Fibroblast of the aortic adventitia (primary cell): ENCODE measurements around the gene NUP107. TPM values are rescaled to one million over a fixed set of nuclear protein-coding genes. Genes with fewer than 3 reads are reported as not detected.

ENCODE experiments used
- DNase-seq: peaks from one replicate; pipeline ENCODE4 v3.0.0-alpha.2; 2010; ENCODE audit warnings: low read depth
- H3K4me3 ChIP-seq: 2 replicates; pipeline ENCODE4 v1.5.1; 2011; ENCODE audit warnings: low read depth, mild to moderate bottlenecking, control low read depth, low read length, moderate library complexity
- total RNA-seq: library from RNA; depleted of rRNA; stranded (reverse); fragments of >200 nt; gene quantifications from 2 replicates; pipeline ENCODE4 v1.2.3, GENCODE V29; 2012; ENCODE audit warnings: low replicate concordance
- TF ChIP-seq, protein P1 (sequence below): IDR thresholded peaks from 2 replicates; pipeline ENCODE4 v1.5.1; 2011; ENCODE audit warnings: mild to moderate bottlenecking, low read length, control low read depth, inconsistent platforms; ENCODE audit not compliant: insufficient read depth

NUP107 gene
- total RNA-seq, 1 donor: 83.7 TPM

DNA sequence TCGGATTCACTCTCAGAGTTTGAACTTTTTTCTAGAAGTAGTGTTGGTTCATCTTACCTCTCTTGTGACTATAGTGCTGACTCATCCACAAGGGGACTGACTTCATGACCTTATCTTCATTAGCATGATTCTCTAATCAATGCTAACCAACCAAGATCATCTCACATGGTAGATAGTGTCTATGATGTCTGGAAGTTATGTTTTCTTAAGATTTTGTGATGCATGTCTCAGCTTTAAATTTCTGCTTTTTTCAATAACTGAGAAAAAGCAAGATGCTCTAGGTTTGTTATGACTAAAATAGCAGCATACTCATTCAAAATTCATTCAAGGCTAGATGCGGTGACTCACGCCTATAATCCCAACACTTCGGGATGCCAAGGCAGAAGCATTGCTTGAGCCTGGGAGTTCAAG is 46.9 kb downstream of the NUP107 start:
- H3K4me3 ChIP-seq: no peak overlapping the region
- TF ChIP-seq, protein P1, sequence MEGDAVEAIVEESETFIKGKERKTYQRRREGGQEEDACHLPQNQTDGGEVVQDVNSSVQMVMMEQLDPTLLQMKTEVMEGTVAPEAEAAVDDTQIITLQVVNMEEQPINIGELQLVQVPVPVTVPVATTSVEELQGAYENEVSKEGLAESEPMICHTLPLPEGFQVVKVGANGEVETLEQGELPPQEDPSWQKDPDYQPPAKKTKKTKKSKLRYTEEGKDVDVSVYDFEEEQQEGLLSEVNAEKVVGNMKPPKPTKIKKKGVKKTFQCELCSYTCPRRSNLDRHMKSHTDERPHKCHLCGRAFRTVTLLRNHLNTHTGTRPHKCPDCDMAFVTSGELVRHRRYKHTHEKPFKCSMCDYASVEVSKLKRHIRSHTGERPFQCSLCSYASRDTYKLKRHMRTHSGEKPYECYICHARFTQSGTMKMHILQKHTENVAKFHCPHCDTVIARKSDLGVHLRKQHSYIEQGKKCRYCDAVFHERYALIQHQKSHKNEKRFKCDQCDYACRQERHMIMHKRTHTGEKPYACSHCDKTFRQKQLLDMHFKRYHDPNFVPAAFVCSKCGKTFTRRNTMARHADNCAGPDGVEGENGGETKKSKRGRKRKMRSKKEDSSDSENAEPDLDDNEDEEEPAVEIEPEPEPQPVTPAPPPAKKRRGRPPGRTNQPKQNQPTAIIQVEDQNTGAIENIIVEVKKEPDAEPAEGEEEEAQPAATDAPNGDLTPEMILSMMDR: no peak
- peak; percentile 71 for DNase-seq

DNA sequence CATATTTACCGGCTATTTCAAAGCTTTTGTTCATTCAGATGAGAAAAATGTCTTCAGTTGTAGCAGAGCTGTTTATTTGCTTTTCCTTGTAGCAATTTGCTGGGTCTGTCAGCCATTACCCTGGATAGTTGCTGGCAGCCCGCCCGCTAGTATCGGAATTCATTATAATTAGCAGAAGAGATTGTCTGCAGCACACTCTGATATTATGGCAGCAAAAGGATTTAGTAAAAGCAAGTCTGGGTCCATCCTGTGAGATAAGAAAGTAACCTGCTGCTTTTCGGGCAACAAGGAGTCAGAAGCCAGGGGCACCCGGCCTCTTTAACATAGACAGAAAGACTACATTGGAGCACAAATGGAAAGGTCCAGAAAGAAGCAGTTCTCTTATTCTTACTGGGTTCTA is 53.1 kb downstream of the NUP107 start:
- no peak for DNase-seq
- TF ChIP-seq, protein P1: no peak
- no peak overlapping the region for H3K4me3 ChIP-seq

DNA sequence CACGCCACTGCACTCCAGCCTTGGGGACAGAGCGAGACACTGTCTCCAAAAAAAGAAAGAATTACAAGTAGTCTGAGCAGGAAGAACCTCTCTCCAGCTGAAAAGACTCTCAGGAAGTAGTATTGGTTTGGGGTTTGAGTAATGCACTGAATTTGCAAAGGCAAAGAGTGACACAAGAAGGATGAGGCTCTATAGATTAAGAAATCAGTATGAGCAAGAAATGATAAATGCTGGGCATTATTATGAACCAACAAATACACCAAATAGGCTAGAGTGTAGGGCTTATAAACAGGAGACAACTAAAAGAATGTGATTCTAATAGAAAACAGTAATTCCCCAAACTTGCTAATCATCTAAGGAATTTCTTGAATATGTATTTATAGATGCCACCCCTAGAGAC is 56.6 kb downstream of the NUP107 start:
- H3K4me3 ChIP-seq: no peak overlapping the region
- DNase-seq: no peak
- TF ChIP-seq, protein P1: no peak

DNA sequence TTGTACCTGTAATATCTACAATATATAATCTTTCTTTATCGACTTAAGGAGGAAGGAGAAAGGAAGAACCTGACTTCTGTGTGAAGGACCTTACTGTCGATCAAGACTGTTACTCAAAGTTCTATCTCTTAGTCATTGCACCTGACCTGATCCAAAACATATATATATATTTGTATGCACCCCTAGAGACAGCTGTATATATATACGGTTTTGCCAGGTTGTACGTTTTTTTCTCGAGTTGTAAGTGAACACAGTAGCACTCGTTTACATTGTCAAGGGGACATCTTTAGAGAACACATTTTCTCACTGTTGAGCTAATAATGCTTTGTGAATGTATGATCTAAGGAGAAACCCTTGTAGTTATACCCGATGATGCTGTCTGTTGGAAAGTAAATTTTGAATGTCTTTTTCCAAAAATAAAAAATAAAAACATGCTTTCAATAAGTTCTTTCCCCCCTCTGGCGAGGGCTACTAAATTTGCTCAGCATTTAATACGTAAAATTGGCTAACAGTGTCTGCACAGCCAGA is 58.7 kb downstream of the NUP107 start:
- peak overlapping the region; percentile 90 for H3K4me3 ChIP-seq
- no peak for DNase-seq
- TF ChIP-seq, protein P1: no peak

DNA sequence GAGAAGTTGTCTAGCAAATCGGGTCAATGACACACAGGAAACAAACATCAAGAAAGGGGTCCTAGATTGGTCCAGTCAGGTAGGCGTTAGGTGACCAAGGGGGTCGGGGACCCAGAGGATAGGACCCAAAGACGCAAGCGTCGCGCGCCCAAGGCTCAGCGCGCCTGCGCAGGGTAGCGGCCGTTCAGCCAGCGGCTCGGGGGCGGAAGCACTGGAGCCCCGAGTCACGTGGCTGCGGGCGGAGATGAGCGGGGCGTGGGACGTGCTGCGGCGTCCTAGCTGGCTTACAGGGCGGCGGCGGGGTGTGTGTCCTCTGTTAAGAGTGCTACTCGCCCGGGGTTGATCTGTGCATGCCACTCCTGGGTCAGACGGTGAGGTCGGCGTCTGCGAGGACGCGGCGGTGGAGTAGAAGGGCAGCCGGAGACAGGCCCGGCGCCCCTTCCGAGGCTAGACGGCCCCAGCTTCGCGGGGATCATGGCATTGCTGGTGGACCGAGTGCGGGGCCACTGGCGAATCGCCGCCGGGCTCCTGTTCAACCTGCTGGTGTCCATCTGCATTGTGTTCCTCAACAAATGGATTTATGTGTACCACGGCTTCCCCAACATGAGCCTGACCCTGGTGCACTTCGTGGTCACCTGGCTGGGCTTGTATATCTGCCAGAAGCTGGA is 59.3 kb downstream of the NUP107 start, which contains the start of gene SLC35E3:
SLC35E3 (plus strand) TSS at position 273 of the 668 bp plus-strand sequence; CDS start at position 475, 202 bp downstream.
- DNase-seq: peak; percentile 76
- H3K4me3 ChIP-seq: peak within 1 kb of the TSS; percentile 90
- TF ChIP-seq, protein P1: no peak

DNA sequence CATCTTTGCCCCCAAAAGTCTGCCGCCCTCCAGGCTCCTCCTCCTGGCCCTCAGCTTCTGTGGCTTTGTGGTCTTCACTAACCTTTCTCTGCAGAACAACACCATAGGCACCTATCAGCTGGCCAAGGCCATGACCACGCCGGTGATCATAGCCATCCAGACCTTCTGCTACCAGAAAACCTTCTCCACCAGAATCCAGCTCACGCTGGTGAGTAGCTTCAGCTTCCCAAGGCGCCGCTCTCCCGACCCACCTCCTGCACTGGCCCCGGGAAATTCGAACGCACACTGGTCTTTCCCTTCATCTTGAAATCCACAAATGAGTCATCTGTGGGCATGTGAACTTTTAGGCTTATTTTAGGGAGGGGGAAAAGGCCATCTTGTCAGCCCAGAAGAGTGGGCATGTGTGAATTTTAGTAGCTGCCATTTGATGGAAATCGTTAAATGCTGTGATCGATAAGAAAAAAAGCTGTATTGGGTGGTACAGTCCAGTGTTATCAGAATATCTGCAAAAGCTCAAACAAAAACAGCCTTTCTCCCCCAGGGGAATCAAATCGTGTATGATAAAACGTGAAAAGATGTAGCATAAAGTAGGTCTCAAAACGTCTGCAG is 59.9 kb downstream of the NUP107 start:
- DNase-seq: peak; percentile 66
- H3K4me3 ChIP-seq: peak overlapping the region; percentile 90
- TF ChIP-seq, protein P1: no peak
